DMS153 treated with DMSO at 0.1 percent for 48 hours (cell line): ENCODE measurements around the gene TWNK.
"Not testable (repeated sequence)": the region's sequence is repeated elsewhere in the genome, so short reads cannot be mapped to it uniquely, and the experiment has no call there.

Experiments
- DNase-seq: peaks from one replicate; lab custom pipeline; 2025; ENCODE audit not compliant: unreplicated experiment; lab: John Stamatoyannopoulos, UW

Gene TWNK

GRCh38 chr10:100972904-100973535, 14.3 kb upstream of the TWNK start:
- DNase-seq = no peak

GRCh38 chr10:100975397-100975796, 11.9 kb upstream of the TWNK start:
- DNase-seq = not testable (repeated sequence)

- DNase-seq = no peak
Measured at GRCh38 chr10:100976906-100977305, 10.4 kb upstream of the TWNK start.

GRCh38 chr10:100977436-100977835, 9.9 kb upstream of the TWNK start:
- no peak for DNase-seq

GRCh38 chr10:100978121-100978900, 9.0 kb upstream of the TWNK start:
- DNase-seq = no peak

GRCh38 chr10:100978901-100979195, 8.5 kb upstream of the TWNK start:
- no peak for DNase-seq

GRCh38 chr10:100979791-100980272, 7.5 kb upstream of the TWNK start:
- DNase-seq = no peak

- DNase-seq = no peak
Measured at GRCh38 chr10:100980311-100980710, 7.0 kb upstream of the TWNK start.

GRCh38 chr10:100980711-100981110, 6.6 kb upstream of the TWNK start:
- no peak for DNase-seq

GRCh38 chr10:100981178-100981772, 6.1 kb upstream of the TWNK start:
- no peak for DNase-seq

- DNase-seq = no peak
Measured at GRCh38 chr10:100982916-100983830, 4.2 kb upstream of the TWNK start.

GRCh38 chr10:100983868-100984671, 3.3 kb upstream of the TWNK start:
- DNase-seq = no peak

- no peak for DNase-seq
Measured at GRCh38 chr10:100984672-100985177, 2.6 kb upstream of the TWNK start.

GRCh38 chr10:100985336-100985735, 2.0 kb upstream of the TWNK start:
- no peak for DNase-seq

GRCh38 chr10:100986623-100986951, 756 bp upstream of the TWNK start:
- no peak for DNase-seq

- no peak for DNase-seq
Measured at GRCh38 chr10:100987685-100988049, 324 bp downstream of the TWNK start.

GRCh38 chr10:100988166-100988565, 823 bp downstream of the TWNK start:
- DNase-seq = no peak

GRCh38 chr10:100989088-100989487, 1.7 kb downstream of the TWNK start:
- no peak for DNase-seq

GRCh38 chr10:100993986-100994708, 6.8 kb downstream of the TWNK start:
- DNase-seq = no peak

GRCh38 chr10:100995181-100995580, 7.8 kb downstream of the TWNK start:
- DNase-seq = no peak
